GM11168 (cell line): ENCODE results near the gene TTYH1.

Experiments
- in situ Hi-C: fragments of 300-500 bp; cut with MboI; formaldehyde crosslinking; loops from one replicate; pipeline ENCODE4 v1.12.0; 2022; ENCODE audit warnings: low sequenced_read_pairs; ENCODE audit not compliant: unreplicated experiment

Gene TTYH1

GRCh38 chr19:54390942-54391577, 24.2 kb upstream of the TTYH1 start:
- in situ Hi-C loops = loop anchor here (10.0 kb wide), 1 partner anchor 56 kb away; the partner anchor contains the start of gene LILRA4

GRCh38 chr19:54391589-54392061, 23.6 kb upstream of the TTYH1 start:
- in situ Hi-C loops = loop anchor here (10.0 kb wide), 1 partner anchor 57 kb away; the partner anchor contains the start of gene LILRA4

DNA sequence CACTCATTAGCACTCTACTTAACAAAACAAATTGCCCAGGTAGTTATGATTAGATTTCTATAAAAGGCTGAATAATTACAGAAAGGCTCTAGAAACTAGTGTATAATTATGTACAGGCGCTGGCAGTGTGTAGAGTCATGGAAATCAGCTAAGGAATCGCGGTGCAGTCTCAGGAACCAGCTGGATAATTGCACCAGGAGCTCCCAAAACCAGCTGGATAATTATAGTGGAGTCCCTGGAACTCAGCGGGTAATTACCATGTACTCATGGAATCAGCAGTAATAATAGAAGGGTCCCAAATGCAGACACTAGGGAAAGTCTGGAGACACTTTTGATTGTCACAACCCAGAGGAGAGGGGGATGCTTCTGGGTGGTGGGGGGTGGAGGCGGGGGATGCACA, 23.2 kb upstream of the TTYH1 start:
- in situ Hi-C loops = loop anchor here (10.0 kb wide), 1 partner anchor 57 kb away; the partner anchor contains the start of gene LILRA4

DNA sequence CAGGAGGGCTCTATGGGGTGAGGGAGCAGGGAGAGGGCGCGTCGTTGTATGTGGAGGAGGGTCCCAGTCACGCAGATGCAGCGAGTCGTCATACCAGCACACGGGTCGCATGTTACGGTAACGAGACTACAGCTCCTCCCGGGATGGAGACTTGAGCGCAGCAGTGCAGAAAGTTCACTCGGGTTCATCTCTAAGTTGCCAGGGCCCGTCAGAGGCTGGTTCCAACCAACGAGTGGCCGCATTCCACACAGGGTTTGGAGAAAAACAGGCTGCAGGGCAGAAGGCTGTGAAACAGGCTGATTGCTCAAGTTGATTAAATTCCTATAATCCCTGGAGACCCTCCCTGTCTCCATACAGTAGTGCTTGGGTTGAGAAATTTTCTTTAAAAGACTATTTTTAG, 21.9 kb upstream of the TTYH1 start:
- in situ Hi-C loops = loop anchor here (10.0 kb wide), 1 partner anchor 59 kb away; the partner anchor contains the start of gene LILRA4

DNA sequence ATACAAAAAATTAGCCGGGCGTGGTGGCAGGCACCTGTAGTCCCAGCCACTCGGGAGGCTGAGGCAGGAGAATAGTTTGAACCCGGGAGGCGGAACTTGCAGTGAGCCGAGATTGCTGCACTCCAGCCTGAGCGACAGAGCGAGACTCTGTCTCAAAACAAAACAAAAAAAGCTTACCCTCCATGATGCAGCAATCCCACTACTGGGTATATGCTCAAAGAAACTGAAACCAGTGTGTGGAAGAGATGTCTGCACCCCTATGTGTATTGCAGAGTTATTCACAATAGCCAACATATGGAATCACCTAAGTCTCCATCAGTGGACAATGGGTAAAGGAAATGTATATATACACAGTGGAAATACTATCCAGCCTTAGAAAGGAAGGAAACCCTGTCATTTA, 19.6 kb upstream of the TTYH1 start:
- in situ Hi-C loops = loop anchor here (10.0 kb wide), 1 partner anchor 61 kb away; the partner anchor contains the start of gene LILRA4

GRCh38 chr19:54399189-54399588, 16.1 kb upstream of the TTYH1 start:
- in situ Hi-C loops = loop anchor here (10.0 kb wide), 1 partner anchor 64 kb away; the partner anchor contains the start of gene LILRA4

GRCh38 chr19:54400913-54401312, 14.4 kb upstream of the TTYH1 start:
- in situ Hi-C loops = no loop called here

GRCh38 chr19:54403054-54403453, 12.2 kb upstream of the TTYH1 start:
- in situ Hi-C loops = no loop called here

- in situ Hi-C loops = no loop called here
These were observed 9.6 kb upstream of the TTYH1 start for GRCh38 chr19:54405628-54406027.

- in situ Hi-C loops = no loop called here
These were observed 7.5 kb upstream of the TTYH1 start for GRCh38 chr19:54407780-54408179.

- in situ Hi-C loops = no loop called here
These were observed 6.7 kb upstream of the TTYH1 start for GRCh38 chr19:54408456-54409026.

- in situ Hi-C loops = no loop called here
These were observed 4.2 kb upstream of the TTYH1 start for GRCh38 chr19:54411033-54411432.

- in situ Hi-C loops = no loop called here
These were observed 2.4 kb upstream of the TTYH1 start for GRCh38 chr19:54412877-54413276.

GRCh38 chr19:54414156-54414555, 1.1 kb upstream of the TTYH1 start:
- in situ Hi-C loops = no loop called here

DNA sequence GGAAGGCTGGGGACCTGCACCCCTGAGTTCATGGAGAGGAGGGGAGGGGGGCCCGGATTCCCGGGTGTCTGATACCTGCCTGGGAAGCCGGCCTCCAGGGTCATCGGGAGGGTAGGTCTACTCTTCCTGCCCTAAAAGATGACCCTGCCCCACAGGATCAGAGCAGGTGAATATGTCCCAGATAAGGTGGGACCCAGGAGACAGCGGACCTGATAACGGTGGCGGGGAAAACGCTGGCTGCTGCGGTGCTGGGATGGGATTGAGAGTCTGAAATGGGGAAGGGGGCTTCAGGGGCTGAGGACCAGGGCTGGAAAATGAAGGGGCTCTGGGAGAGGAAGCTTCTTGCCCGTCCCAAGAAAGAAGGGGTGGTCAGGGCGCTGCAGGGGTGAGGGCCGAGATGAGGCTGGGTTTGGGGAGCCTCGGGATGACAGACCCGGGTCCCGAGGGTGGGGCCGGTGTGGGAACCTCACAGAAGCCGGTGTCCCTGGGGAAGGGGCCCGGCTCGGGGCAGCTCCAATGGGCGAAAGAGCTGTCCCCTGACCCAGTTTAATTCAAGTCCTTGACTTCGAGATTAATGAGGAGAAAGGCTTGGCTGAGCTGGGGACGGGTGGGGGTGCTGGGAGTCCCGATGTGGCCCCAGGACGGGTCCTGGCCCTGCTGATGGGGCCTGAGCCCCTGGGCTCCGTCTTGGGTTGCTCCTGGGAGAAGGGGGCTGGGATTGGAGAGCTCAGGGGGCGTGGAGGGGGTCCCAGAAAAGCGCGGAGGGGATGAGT, 823 bp downstream of the TTYH1 start:
- in situ Hi-C loops = no loop called here

DNA sequence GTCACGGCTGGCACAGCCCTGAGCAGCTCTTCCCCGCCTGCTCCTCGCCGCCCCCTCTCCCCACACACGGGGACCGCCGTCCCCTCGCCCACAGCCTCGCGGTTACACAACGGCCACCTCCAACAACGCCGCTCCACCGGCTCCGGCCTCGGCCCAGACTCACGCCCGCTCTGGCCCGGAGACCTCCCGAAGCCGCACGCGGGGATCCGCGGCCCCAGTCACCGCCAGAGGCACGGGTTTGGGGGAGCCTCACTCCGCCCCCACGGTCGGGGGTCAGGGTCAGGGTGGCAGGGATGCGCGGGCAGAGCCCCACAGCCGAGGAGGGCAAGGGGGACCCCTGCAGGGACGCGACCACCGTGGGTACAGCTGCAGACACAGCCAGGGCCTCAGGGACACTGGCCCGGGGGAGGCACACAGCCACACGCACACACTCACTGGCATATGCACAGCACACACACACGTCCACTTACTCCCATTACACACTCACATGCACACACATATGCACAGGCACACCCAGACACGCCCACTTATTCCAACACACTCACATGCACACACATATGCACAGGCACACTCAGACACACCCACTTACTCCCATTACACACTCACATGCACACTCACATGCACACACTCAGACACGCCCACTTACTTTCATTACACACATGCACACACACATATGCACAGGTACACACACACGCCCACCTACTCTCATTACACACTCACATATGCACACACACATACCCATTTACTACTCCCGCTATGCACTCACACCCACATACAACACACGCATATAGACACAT, 1.6 kb downstream of the TTYH1 start:
- in situ Hi-C loops = no loop called here

DNA sequence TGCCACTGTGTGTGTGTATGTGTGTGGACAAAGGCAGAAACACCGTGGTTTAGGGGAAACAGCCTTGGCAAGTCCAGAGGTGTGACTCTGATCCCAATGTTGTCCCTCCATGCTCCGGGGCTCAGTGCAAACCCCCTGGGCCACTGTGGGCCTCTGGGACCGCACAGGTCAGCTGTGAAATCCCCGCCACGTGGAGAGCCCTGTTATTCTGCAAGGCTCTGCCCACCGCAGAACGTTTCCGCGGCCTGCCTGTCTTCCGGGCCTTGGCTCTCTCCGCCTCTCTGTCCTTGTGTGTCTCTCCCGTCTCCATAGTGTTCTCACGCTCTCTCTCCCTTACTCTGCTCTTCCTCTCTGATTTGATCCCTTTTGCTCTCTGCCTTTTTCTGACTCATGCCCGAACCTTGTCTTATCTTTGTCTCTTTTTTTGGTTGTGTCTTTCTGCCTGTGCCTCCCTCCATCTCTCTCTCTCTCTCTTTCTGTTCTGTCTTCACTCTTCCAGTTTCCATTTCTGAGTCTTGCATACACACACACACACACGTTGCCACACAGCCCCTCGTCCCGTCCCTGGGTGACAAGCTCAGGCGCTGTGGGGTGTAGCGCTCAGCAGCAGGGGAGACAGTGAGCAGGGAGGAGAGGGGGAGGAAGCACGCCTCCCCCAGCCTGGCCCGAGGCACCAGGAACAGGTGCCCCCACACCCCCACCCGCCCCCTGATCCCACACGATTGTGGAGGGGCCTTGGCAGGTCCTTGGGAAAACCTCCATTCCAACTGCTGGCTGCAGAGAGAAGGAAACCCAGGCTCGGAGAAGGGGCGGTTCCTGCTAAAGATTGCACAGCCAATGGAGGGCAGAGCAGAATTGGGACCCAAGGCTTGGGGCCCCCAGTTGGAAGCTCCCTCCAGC, 3.0 kb downstream of the TTYH1 start:
- in situ Hi-C loops = no loop called here

GRCh38 chr19:54418930-54419800, 3.9 kb downstream of the TTYH1 start:
- in situ Hi-C loops = no loop called here
